ENCODE measurements around the gene PPM1N. TPM values are rescaled to one million over a fixed set of nuclear protein-coding genes. Genes with fewer than 3 reads are reported as not detected.

The PPM1N gene
- total RNA-seq, 1 donor from 2014 or later: 1.4 TPM

- no peak for DNase-seq (ENCODE audit: low spot score)
Measured at GRCh38 chr19:45488708-45489107, 9.5 kb upstream of the PPM1N start.

GRCh38 chr19:45489216-45489855 lies 8.9 kb upstream of the PPM1N start:
- no peak for DNase-seq (ENCODE audit: low spot score)

DNA sequence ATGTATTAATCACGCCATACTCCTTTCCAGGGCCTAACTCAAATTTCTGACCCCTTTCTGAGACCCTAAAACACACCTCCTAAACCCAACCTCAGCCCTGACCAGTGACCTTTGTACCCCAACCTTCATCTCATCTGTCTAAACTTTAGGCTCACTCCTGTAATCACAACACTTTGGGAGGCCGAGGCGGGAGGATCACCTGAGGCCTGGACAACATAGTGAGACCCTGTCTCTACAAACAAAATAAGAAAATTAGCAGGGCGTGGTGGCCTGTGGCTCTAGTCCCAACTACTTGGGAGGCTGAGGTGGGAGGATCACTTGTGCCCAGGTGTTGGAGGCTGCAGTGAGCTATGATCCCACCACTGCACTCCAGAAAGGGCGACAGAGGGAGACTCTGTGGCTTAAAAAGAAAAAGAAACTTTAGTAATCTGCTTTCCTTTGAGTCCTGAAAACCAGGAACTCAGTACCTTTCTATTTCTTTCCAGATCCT lies 6.1 kb upstream of the PPM1N start:
- no peak for DNase-seq (ENCODE audit: low spot score)

DNA sequence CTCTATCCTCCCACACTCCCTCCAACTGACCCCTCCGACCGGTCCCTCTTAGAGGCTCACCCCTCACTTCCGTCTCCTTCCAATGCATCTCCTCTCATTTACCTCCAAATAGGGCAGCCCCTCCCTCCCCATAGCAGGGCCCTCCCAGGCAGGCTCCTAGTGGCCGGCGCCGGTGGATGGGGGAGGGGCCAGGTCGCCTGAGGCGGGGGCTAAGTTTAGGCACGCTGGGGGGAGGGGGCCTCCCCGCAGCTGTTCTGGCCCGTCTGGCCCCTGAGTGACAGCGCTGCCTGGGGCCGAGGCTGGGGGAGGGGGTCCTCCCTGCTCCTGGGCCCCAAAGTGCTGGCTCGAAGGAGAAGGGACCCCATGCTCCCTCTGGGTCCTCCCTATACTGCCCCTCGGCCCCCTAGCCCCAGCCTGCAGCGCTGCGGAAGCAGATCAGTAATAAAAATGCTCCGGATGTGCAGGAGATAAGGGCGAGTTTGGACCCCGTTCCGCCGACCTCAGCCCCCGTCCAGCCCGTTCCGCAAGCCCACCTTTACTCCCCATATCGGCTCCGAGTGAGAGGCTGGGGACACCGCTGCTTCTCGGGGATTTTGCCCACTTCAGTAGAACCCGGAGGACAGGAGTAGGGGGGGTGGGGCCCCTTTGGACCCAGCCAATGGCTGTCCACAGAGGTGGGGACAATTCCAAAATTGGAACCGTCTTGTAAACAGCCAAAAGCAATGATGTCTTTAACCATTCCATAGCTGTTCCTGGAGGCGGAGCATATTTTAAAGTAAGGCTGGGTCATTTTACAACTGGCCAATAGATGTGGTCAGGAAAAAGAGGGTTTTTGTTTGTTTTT lies 5.4 kb upstream of the PPM1N start:
- no peak for DNase-seq (ENCODE audit: low spot score)

- DNase-seq (ENCODE audit: low spot score): no peak
Measured at GRCh38 chr19:45494261-45494916, 3.9 kb upstream of the PPM1N start.

DNA sequence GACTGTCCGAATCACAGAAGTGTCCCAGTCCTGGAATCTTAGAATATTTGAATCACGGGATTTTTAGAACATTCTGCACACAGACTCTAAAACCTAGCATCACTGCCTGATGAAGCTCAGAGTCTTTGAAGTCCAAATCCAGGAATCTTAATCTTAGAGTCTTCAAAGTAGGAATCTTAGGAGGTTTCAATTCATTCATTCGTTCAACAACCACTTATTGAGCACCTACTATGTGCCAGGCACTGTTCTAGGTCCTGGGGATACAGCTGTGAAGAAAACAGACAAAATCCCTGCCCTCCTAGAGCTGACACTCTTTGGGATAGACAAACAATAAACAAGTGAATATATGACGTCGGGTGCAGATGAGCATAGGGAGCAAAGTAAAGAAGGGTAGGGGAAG lies 3.1 kb upstream of the PPM1N start:
- no peak for DNase-seq (ENCODE audit: low spot score)

- DNase-seq (ENCODE audit: low spot score): no peak
Measured at GRCh38 chr19:45496349-45496953, 1.8 kb upstream of the PPM1N start.

- DNase-seq (ENCODE audit: low spot score): no peak
Measured at GRCh38 chr19:45497791-45498190, 452 bp upstream of the PPM1N start.

DNA sequence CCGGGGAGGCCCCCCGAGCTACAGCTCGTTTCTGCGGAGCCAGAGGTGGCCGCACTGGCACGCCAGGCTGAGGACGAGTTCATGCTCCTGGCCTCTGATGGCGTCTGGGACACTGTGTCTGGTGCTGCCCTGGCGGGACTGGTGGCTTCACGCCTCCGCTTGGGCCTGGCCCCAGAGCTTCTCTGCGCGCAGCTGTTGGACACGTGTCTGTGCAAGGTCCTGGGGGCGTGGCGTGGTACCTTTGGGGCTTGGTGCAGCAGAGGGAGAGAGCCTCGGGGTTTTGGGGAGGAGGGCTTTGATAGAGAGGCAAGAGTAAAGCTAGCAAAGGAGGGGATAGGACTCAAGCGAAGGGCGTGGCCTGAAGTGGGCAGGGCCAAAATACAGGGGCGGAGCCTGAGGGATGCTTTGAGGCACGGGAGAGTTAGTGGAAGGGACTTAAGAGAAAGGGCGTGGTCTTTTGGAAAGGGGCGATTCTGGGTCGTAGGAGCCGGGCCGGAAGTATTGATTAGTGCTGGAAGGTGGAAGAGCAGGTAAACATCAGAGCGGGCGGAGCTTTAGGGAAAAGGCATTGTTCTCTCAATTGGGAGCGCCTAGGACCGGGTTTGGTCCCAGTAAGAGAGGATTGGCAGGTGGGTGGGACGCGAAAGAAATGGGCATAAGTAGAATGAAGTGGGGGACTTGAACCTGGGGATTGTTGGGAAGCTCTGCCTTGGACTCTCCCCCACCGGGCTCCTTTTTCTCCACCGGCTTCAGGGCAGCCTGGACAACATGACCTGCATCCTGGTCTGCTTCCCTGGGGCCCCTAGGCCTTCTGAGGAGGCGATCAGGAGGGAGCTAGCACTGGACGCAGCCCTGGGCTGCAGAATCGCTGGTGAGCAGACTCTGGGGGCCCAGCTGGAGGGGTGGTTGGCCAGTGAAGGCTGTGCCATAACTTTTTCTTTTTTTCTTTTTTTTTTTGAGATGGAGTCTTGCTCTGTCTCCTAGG lies 1.2 kb downstream of the PPM1N start:
- no peak for DNase-seq (ENCODE audit: low spot score)

DNA sequence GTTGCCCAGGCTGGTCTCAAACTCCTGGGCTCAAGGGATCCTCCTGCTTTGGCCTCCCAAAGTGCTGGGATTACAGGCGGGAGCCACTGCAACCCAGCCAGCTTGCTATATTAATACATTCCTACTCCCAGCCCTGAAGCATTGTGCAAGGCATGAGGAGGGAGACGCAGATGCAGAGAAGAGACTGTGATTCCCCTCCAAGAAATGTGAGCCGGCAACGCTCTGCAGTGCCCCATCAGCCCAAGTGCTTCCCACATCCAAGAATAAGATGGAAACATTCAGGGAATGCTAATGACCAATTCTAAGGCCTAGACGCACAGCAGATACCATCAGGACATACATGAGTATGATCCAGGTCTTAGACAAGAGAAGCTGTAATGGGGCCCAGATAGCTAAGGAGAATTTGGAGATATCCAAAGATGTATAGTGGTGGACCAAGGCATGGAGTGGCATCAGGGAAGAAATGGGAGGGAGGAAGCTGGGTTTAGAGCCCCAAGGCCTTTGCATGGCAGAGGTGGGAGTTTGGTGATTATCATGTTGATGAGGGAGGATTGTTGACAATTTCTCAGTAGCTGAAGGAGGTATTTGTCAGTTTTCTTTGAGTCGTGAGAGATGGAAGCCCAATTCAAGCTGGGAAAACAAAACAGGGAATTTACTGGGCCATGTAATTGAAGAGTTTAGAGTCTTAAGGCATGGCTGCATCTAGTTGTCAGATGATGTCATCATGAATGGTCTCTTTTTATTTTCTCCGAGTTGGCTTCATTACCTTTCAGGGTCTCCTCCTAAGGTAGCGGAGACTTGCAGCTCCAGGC lies 2.9 kb downstream of the PPM1N start:
- no peak for DNase-seq (ENCODE audit: low spot score)

DNA sequence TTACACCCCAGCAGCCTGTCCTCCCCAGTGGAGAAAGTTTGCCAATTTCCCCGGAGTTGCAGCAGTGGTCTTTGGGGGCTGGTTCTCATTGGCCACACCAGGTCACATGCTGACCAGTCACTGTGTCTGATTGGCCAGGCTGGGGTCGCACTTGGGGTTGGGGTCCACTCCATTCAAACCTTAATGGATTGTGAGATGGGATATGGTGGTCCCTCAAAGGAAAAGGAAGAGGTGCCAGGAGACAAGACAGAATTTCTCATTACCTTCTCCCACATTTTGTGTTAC lies 3.4 kb downstream of the PPM1N start:
- no peak for DNase-seq (ENCODE audit: low spot score)

GRCh38 chr19:45502111-45502510 lies 3.9 kb downstream of the PPM1N start:
- DNase-seq (ENCODE audit: low spot score): no peak

GRCh38 chr19:45503909-45504308 lies 5.7 kb downstream of the PPM1N start:
- DNase-seq (ENCODE audit: low spot score): no peak

GRCh38 chr19:45505151-45505995 lies 7.1 kb downstream of the PPM1N start:
- no peak for DNase-seq (ENCODE audit: low spot score)

GRCh38 chr19:45505996-45506245 lies 7.7 kb downstream of the PPM1N start:
- DNase-seq (ENCODE audit: low spot score): no peak

GRCh38 chr19:45506246-45506988 lies 8.2 kb downstream of the PPM1N start:
- peak; percentile 96 for DNase-seq (ENCODE audit: low spot score)

- peak; percentile 93 for DNase-seq (ENCODE audit: low spot score)
Measured at GRCh38 chr19:45506989-45507871, 9.0 kb downstream of the PPM1N start, which contains the start of gene VASP. TSS of gene VASP (plus strand) at chr19:45507479. CDS start at chr19:45507772, 293 bp downstream.

DNA sequence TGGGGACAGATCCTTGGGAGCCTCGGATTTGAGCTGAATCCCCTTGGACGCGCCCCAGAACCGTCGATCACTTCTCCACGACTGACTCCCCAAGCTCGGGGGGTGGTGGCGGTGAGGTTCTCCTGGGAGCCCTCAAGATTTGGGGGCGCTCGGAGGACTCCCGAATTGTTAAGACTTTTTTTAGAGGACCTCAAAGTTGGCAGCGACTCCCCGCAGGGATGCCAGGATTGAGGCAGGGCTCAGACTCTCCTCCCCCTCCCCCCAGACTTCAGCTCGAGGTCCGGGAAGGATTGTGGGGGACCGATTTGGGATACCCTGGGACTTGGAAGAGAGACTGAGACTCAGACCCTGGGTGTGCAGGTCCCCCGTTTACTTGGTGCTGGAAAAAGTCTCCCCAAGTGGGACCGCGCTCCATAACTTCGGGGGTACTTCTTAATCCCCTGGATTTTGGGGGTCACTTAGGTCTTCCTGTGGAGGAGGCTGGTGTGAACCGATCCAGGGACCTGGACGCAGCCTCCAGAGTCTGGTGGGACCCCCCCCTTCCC lies 9.7 kb downstream of the PPM1N start:
- no peak for DNase-seq (ENCODE audit: low spot score)
